ENCODE data around the gene FRAS1. TPM values are rescaled to one million over a fixed set of nuclear protein-coding genes. Genes with fewer than 3 reads are reported as not detected.

FRAS1 gene
- total and polyA plus RNA-seq, 9 of the 15 experiments (the other 6 are each of a cell fraction or from before 2014, with no cell fraction given), result under 0.01 to 0.11 (median 0.04) TPM; not detected in 2

DNA sequence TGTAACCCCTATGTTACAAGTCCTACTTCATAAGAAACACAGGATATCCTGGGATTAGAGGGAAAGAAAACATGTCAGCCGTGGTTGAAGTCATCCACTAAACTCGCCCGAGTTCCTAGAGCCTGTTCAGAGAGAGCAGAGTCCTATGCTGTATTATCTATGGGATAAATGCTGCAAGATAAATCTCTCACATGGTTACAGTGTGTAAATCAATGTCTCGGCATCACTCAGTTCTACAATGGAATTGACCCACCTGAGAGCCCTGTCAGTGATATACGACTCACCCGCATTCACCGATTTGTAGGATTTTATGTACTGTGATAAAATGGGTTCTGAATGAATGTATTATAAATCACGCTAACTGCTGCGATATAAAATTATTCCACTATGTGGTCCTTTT, 366.7 kb downstream of the FRAS1 start:
- DNase-seq (ENCODE audit: extremely low read depth in 1 of 4, low spot score in 3 of 4), result no peak
- Histone ChIP-seq H3K27me3 (ENCODE audit: control insufficient read depth in 2 of 2, insufficient read depth in 2 of 2, low read length in 2 of 2) (peaks cover under 1 to 3% of the 10 kb centered on the region in 2 experiments; a peak in 4 of 5 replicates), H3K4me2 (ENCODE audit: insufficient read depth, low read length) (no peak overlapping the region), H2AFZ (ENCODE audit: low read depth, low read length) (no peak overlapping the region), H3K9ac (ENCODE audit: insufficient read depth in 1 of 2, low read depth in 2 of 2, low read length in 2 of 2) (no peak overlapping the region), H3K9me3 (replicated peaks; ENCODE audit: control insufficient read depth, insufficient read depth, low read depth, low read length) (no peaks in the 10 kb centered on the region), H3K36me3 (ENCODE audit: control insufficient read depth, insufficient read depth, low read length) (no peaks in the 10 kb centered on the region), H3K4me1 (replicated peaks in 1 of 2; ENCODE audit: control insufficient read depth in 2 of 2, insufficient read depth in 2 of 2, low read length in 2 of 2) (no peaks in the 10 kb centered on the region), H3K4me3 (no peak overlapping the region), H3K79me2 (ENCODE audit: control insufficient read depth, insufficient read depth, low read length) (no peaks in the 10 kb centered on the region), H3K9me1 (ENCODE audit: control insufficient read depth, insufficient read depth, low read length) (no peaks in the 10 kb centered on the region), H3K27ac (ENCODE audit: extremely low read depth, low read depth, low read length) (no peak overlapping the region), H4K20me1 (replicated peaks; ENCODE audit: control insufficient read depth, insufficient read depth, low read length) (no peaks in the 10 kb centered on the region)
- intact Hi-C loops (cut with micrococcal nuclease) (no loop called here), in situ Hi-C loops (cut with MboI) (no loop called here)
- no TSS peak for BruUV-seq (replicated peaks)
- ATAC-seq, result no peak
- CTCF ChIA-PET (ENCODE audit: low intra/inter-chr PET ratio), result no interaction called here
- POLR2A ChIA-PET, result no interaction called here
- WGBS (ENCODE audit: insufficient coverage, low coverage, missing lambda C conversion rate), result 11% methylated on average over 9 of the region's 9 CpGs
- no peak for FAIRE-seq
- TF ChIP-seq U2AF1 (optimal IDR thresholded peaks at IDR 0.05; ENCODE audit: low read depth, low read length) (no peak), MEIS2 (IDR thresholded peaks at IDR 0.05; ENCODE audit: partially characterized antibody) (no peak), GATAD2B (IDR thresholded peaks at IDR 0.05; ENCODE audit: borderline replicate concordance) (no peak), ELF2 (CRISPR knock-in tag; IDR thresholded peaks at IDR 0.05) (no peak), NCOA4 (IDR thresholded peaks at IDR 0.05; ENCODE audit: partially characterized antibody) (no peak), SREBF1 (IDR thresholded peaks at IDR 0.05; ENCODE audit: borderline replicate concordance, low read depth, low read length) (no peak), KLF13 (tag; IDR thresholded peaks at IDR 0.05; ENCODE audit: borderline replicate concordance, low read depth) (no peak), MAFF (IDR thresholded peaks at IDR 0.05; ENCODE audit: low read length) (no peak), ZNF717 (CRISPR knock-in tag; IDR thresholded peaks at IDR 0.05) (no peak), DMBX1 (CRISPR knock-in tag; IDR thresholded peaks at IDR 0.05; ENCODE audit: borderline replicate concordance) (no peak)
- TF ChIP-seq, protein P1, sequence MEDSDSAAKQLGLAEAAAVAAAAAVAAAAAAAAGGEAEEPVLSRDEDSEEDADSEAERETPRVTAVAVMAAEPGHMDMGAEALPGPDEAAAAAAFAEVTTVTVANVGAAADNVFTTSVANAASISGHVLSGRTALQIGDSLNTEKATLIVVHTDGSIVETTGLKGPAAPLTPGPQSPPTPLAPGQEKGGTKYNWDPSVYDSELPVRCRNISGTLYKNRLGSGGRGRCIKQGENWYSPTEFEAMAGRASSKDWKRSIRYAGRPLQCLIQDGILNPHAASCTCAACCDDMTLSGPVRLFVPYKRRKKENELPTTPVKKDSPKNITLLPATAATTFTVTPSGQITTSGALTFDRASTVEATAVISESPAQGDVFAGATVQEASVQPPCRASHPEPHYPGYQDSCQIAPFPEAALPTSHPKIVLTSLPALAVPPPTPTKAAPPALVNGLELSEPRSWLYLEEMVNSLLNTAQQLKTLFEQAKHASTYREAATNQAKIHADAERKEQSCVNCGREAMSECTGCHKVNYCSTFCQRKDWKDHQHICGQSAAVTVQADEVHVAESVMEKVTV (CRISPR knock-in tag; IDR thresholded peaks at IDR 0.05), result no peak
- TF ChIP-seq, protein P2, sequence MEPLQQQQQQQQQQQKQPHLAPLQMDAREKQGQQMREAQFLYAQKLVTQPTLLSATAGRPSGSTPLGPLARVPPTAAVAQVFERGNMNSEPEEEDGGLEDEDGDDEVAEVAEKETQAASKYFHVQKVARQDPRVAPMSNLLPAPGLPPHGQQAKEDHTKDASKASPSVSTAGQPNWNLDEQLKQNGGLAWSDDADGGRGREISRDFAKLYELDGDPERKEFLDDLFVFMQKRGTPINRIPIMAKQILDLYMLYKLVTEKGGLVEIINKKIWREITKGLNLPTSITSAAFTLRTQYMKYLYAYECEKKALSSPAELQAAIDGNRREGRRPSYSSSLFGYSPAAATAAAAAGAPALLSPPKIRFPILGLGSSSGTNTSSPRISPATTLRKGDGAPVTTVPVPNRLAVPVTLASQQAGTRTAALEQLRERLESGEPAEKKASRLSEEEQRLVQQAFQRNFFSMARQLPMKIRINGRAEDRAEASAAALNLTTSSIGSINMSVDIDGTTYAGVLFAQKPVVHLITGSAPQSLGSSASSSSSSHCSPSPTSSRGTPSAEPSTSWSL (CRISPR knock-in tag; IDR thresholded peaks at IDR 0.05; ENCODE audit: borderline replicate concordance), result no peak
- TF ChIP-seq, protein P3, sequence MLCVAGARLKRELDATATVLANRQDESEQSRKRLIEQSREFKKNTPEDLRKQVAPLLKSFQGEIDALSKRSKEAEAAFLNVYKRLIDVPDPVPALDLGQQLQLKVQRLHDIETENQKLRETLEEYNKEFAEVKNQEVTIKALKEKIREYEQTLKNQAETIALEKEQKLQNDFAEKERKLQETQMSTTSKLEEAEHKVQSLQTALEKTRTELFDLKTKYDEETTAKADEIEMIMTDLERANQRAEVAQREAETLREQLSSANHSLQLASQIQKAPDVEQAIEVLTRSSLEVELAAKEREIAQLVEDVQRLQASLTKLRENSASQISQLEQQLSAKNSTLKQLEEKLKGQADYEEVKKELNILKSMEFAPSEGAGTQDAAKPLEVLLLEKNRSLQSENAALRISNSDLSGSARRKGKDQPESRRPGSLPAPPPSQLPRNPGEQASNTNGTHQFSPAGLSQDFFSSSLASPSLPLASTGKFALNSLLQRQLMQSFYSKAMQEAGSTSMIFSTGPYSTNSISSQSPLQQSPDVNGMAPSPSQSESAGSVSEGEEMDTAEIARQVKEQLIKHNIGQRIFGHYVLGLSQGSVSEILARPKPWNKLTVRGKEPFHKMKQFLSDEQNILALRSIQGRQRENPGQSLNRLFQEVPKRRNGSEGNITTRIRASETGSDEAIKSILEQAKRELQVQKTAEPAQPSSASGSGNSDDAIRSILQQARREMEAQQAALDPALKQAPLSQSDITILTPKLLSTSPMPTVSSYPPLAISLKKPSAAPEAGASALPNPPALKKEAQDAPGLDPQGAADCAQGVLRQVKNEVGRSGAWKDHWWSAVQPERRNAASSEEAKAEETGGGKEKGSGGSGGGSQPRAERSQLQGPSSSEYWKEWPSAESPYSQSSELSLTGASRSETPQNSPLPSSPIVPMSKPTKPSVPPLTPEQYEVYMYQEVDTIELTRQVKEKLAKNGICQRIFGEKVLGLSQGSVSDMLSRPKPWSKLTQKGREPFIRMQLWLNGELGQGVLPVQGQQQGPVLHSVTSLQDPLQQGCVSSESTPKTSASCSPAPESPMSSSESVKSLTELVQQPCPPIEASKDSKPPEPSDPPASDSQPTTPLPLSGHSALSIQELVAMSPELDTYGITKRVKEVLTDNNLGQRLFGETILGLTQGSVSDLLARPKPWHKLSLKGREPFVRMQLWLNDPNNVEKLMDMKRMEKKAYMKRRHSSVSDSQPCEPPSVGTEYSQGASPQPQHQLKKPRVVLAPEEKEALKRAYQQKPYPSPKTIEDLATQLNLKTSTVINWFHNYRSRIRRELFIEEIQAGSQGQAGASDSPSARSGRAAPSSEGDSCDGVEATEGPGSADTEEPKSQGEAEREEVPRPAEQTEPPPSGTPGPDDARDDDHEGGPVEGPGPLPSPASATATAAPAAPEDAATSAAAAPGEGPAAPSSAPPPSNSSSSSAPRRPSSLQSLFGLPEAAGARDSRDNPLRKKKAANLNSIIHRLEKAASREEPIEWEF (CRISPR knock-in tag; IDR thresholded peaks at IDR 0.05), result no peak
- TF ChIP-seq, protein P4, sequence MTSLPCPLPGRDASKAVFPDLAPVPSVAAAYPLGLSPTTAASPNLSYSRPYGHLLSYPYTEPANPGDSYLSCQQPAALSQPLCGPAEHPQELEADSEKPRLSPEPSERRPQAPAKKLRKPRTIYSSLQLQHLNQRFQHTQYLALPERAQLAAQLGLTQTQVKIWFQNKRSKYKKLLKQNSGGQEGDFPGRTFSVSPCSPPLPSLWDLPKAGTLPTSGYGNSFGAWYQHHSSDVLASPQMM (CRISPR knock-in tag; IDR thresholded peaks at IDR 0.05), result no peak
